Cardiac fibroblast (primary cell): ENCODE measurements around the gene LSAMP.

ENCODE experiments used
- DNase-seq, 2 donors: peaks; one replicate each; pipeline versions ENCODE4 v3.0.0 to v3.0.0-alpha.2; 2010; ENCODE audit warnings: low read depth in 2 of 2
- H3K4me3 ChIP-seq, 2 donors: replicated peaks in 1 of 2; 1 replicate in 1 of 2; 2 replicates in 1 of 2; pipeline ENCODE4 v1.5.1; 2011; ENCODE audit warnings: low read depth in 2 of 2, low read length in 2 of 2, mild to moderate bottlenecking in 2 of 2, moderate library complexity in 1 of 2
- TF ChIP-seq, protein P1 (sequence below): IDR thresholded peaks from one replicate; pipeline ENCODE4 v1.5.1; 2011; ENCODE audit warnings: low read depth, mild to moderate bottlenecking, low read length, inconsistent platforms

The LSAMP gene

DNA sequence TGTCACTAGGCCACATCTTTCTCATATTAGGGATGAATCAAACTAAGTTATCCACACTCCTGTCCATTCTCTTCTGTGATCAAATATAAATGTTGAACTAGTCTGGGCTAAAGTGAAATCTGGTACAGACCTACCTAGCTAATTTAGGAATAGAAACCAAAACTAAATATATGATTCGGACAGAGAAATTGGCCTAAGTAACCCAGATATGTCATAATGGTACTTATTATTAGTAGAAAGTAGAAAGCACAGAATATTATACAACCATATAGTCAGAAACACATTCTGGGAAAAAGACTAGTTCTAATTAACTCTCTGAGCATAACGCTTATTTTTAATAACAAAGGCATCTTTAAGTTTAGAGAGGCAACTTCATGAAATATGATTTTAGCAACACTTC is 389.0 kb downstream of the LSAMP start:
- no peak for DNase-seq
- TF ChIP-seq, protein P1, sequence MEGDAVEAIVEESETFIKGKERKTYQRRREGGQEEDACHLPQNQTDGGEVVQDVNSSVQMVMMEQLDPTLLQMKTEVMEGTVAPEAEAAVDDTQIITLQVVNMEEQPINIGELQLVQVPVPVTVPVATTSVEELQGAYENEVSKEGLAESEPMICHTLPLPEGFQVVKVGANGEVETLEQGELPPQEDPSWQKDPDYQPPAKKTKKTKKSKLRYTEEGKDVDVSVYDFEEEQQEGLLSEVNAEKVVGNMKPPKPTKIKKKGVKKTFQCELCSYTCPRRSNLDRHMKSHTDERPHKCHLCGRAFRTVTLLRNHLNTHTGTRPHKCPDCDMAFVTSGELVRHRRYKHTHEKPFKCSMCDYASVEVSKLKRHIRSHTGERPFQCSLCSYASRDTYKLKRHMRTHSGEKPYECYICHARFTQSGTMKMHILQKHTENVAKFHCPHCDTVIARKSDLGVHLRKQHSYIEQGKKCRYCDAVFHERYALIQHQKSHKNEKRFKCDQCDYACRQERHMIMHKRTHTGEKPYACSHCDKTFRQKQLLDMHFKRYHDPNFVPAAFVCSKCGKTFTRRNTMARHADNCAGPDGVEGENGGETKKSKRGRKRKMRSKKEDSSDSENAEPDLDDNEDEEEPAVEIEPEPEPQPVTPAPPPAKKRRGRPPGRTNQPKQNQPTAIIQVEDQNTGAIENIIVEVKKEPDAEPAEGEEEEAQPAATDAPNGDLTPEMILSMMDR, result no peak
- no peak overlapping the region for H3K4me3 ChIP-seq

DNA sequence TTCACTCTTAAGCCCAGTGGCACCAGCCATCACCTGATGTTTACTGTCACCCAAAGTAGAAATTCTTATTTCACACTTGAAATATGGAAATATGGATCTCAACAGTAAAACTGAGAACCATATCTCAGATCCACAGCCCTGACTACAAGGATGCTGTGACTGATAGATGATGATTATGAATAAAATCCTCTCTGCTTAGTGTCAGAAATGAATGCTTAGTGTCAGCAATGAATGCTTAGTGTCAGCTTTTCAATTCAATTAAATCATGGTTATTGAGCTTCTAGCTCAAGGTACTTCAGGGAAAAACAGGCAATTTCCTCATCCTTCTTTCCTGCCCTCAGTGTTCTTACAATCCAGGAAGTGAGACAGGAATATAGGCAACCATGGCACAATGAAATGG is 392.3 kb downstream of the LSAMP start:
- DNase-seq, result no peak

DNA sequence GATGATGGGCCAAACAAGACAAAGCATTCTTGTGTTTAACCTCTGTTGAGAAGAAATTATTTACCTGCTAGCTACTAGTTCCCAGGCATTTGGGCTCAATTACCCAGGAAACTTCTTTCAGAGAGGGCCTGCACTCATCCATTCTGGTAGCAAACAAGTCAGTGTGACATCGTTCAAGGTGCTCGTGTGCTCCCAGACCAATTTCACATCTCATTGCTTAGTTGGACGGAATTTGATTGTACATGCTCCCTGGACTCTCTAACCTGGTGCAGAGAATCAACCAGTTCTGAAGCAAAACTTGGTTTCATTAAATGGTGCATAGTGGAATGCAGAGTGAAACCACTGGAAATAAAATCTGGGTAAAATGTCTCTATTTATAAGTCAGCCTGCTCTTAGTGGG is 392.7 kb downstream of the LSAMP start:
- no peak overlapping the region for H3K4me3 ChIP-seq
- no peak for DNase-seq
- TF ChIP-seq, protein P1, result no peak

More for the DNA sequence above, 392.3 kb downstream of the LSAMP start:
- H3K4me3 ChIP-seq, result no peak overlapping the region
- TF ChIP-seq, protein P1, result no peak

- TF ChIP-seq, protein P1, result no peak
- no peak overlapping the region for H3K4me3 ChIP-seq
- DNase-seq, result no peak
Measured at GRCh38 chr3:116051586-116051985, 393.7 kb downstream of the LSAMP start.

DNA sequence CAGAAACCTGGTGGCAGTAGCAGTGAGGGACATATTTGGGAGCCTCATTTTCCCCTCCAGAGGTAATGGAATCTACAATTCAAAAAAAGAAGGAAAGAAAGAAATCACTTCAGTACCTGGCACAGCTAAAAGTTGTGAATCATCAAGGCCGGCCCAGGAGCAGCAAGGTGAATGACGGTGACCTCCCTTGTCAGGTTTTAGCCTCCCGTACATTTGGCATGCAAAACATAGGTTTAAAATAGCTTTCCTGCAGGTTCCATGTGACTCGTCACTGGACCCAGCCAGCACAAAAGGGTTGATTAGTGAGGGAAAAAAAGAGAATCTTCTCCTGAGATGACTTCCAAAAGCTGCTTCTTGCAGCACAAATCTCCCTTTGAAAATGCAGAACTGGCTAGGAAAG is 394.2 kb downstream of the LSAMP start:
- no peak overlapping the region for H3K4me3 ChIP-seq
- TF ChIP-seq, protein P1, result no peak
- no peak for DNase-seq

- no peak overlapping the region for H3K4me3 ChIP-seq
- no peak for DNase-seq
- TF ChIP-seq, protein P1, result no peak
Measured at GRCh38 chr3:116050311-116050915, 394.9 kb downstream of the LSAMP start.

- no peak for DNase-seq
- TF ChIP-seq, protein P1, result no peak
- H3K4me3 ChIP-seq, result no peak overlapping the region
Measured at GRCh38 chr3:116048991-116049390, 396.3 kb downstream of the LSAMP start.
